Skeletal muscle tissue (tissue), 4 donors: ENCODE data around the gene KRR1. TPM values are rescaled to one million over a fixed set of nuclear protein-coding genes. Genes with fewer than 3 reads are reported as not detected.
"Not testable (repeated sequence)": the region's sequence is repeated elsewhere in the genome, so short reads cannot be mapped to it uniquely, and the experiment has no call there.

Source experiments
- H3K27ac ChIP-seq: one replicate; pipeline ENCODE4 v1.7.0; 2013; ENCODE audit warnings: mild to moderate bottlenecking, low read depth, low read length, inconsistent platforms
- H3K27me3 ChIP-seq, 3 donors: one replicate each; pipeline ENCODE4 v1.7.0; 2013; ENCODE audit warnings: low read length in 3 of 3; ENCODE audit not compliant: control insufficient read depth in 3 of 3, insufficient read depth in 3 of 3
- H3K36me3 ChIP-seq, 3 donors: one replicate each; pipeline ENCODE4 v1.7.0; 2013; ENCODE audit warnings: low read length in 3 of 3; ENCODE audit not compliant: control insufficient read depth in 3 of 3, insufficient read depth in 3 of 3
- H3K4me1 ChIP-seq, 3 donors: one replicate each; pipeline ENCODE4 v1.7.0; 2013; ENCODE audit warnings: low read length in 3 of 3, mild to moderate bottlenecking in 3 of 3; ENCODE audit not compliant: control insufficient read depth in 3 of 3, insufficient read depth in 3 of 3
- H3K4me3 ChIP-seq, 3 donors: one replicate each; pipeline ENCODE4 v1.7.0; 2013; ENCODE audit warnings: low read length in 3 of 3
- H3K9ac ChIP-seq, 3 donors: one replicate each; pipeline ENCODE4 v1.7.0; 2013; ENCODE audit warnings: low read length in 3 of 3, mild to moderate bottlenecking in 3 of 3, moderate library complexity in 2 of 3, low read depth in 1 of 3
- H3K9me3 ChIP-seq, 3 donors: one replicate each; pipeline ENCODE4 v1.7.0; 2013; ENCODE audit warnings: low read length in 3 of 3; ENCODE audit not compliant: control insufficient read depth in 3 of 3
- total RNA-seq: library from RNA; depleted of rRNA; stranded (reverse); fragments of >200 nt; gene quantifications from one replicate; pipeline ENCODE4 v1.2.3, GENCODE V29; 2014
- donor health status: Osteomylitis.

Gene KRR1
- total RNA-seq, 1 donor from 2014 or later = 8.9 TPM

GRCh38 chr12:75457866-75458265 is 53.5 kb downstream of the KRR1 start:
- H3K9me3 ChIP-seq, H3K27me3 ChIP-seq, H3K4me3 ChIP-seq, H3K4me1 ChIP-seq, H3K9ac ChIP-seq, H3K27ac ChIP-seq, H3K36me3 ChIP-seq: not testable (repeated sequence)

GRCh38 chr12:75457191-75457590 is 54.2 kb downstream of the KRR1 start:
- Histone ChIP-seq H3K4me3 (no peak overlapping the region), H3K9me3 (peaks cover 0 to 3% (median 3%) of the 10 kb centered on the region in 3 donors), H3K27me3 (no peaks in the 10 kb centered on the region), H3K4me1 (no peaks in the 10 kb centered on the region), H3K36me3 (no peaks in the 10 kb centered on the region), H3K27ac (no peak overlapping the region), H3K9ac (no peak overlapping the region)

- Histone ChIP-seq H3K36me3 (no peaks in the 10 kb centered on the region), H3K27ac (no peak overlapping the region), H3K4me3 (no peak overlapping the region), H3K27me3 (no peaks in the 10 kb centered on the region), H3K4me1 (no peaks in the 10 kb centered on the region), H3K9ac (no peak overlapping the region), H3K9me3 (peaks cover 0 to 3% (median 3%) of the 10 kb centered on the region in 3 donors)
Observed at GRCh38 chr12:75455839-75456238, 55.6 kb downstream of the KRR1 start.

GRCh38 chr12:75452675-75453330 is 58.6 kb downstream of the KRR1 start:
- no peak overlapping the region for H3K4me3 ChIP-seq
- no peaks in the 10 kb centered on the region for H3K27me3 ChIP-seq
- H3K36me3 ChIP-seq = no peaks in the 10 kb centered on the region
- H3K9me3 ChIP-seq = peaks cover 0 to 2% (median 0%) of the 10 kb centered on the region in 3 donors
- no peak overlapping the region for H3K9ac ChIP-seq
- H3K27ac ChIP-seq = no peak overlapping the region
- H3K4me1 ChIP-seq = no peaks in the 10 kb centered on the region

- Histone ChIP-seq H3K36me3 (no peaks in the 10 kb centered on the region), H3K9ac (no peak overlapping the region), H3K9me3 (no peaks in the 10 kb centered on the region), H3K4me3 (no peak overlapping the region), H3K27me3 (no peaks in the 10 kb centered on the region), H3K27ac (no peak overlapping the region), H3K4me1 (no peaks in the 10 kb centered on the region)
Observed at GRCh38 chr12:75447691-75448393, 63.6 kb downstream of the KRR1 start.

GRCh38 chr12:75446857-75447256 is 64.6 kb downstream of the KRR1 start:
- Histone ChIP-seq H3K4me3 (no peak overlapping the region), H3K27me3 (no peaks in the 10 kb centered on the region), H3K27ac (no peak overlapping the region), H3K4me1 (no peaks in the 10 kb centered on the region), H3K36me3 (no peaks in the 10 kb centered on the region), H3K9me3 (no peaks in the 10 kb centered on the region), H3K9ac (no peak overlapping the region)

- H3K4me3 ChIP-seq, H3K9me3 ChIP-seq, H3K9ac ChIP-seq, H3K27me3 ChIP-seq, H3K36me3 ChIP-seq, H3K4me1 ChIP-seq, H3K27ac ChIP-seq: not testable (repeated sequence)
Observed at GRCh38 chr12:75445137-75445507, 66.3 kb downstream of the KRR1 start.

- Histone ChIP-seq H3K27me3 (no peaks in the 10 kb centered on the region), H3K4me3 (no peak overlapping the region), H3K36me3 (no peaks in the 10 kb centered on the region), H3K9me3 (no peaks in the 10 kb centered on the region), H3K27ac (no peak overlapping the region), H3K4me1 (no peaks in the 10 kb centered on the region), H3K9ac (no peak overlapping the region)
Observed at GRCh38 chr12:75444429-75445136, 66.8 kb downstream of the KRR1 start.

- Histone ChIP-seq H3K27ac (no peak overlapping the region), H3K4me1 (no peaks in the 10 kb centered on the region), H3K9me3 (no peaks in the 10 kb centered on the region), H3K9ac (no peak overlapping the region), H3K36me3 (no peaks in the 10 kb centered on the region), H3K27me3 (no peaks in the 10 kb centered on the region), H3K4me3 (no peak overlapping the region)
Observed at GRCh38 chr12:75443709-75444108, 67.7 kb downstream of the KRR1 start.

GRCh38 chr12:75442454-75442853 is 69.0 kb downstream of the KRR1 start:
- not testable (repeated sequence) for H3K36me3 ChIP-seq, H3K27ac ChIP-seq, H3K9ac ChIP-seq, H3K9me3 ChIP-seq, H3K27me3 ChIP-seq, H3K4me3 ChIP-seq, H3K4me1 ChIP-seq
